Activated effector memory CD4-positive, alpha-beta T cell treated with anti-CD3 and anti-CD28 coated beads, Interleukin-2, amount 50 U/mL, for 16 hours (primary cell): ENCODE results near the gene CYP4A11.
"Not testable (repeated sequence)": the region's sequence is repeated elsewhere in the genome, so short reads cannot be mapped to it uniquely, and the experiment has no call there.

ENCODE experiments used
- DNase-seq: peaks from one replicate; pipeline ENCODE4 v3.0.0-alpha.2; 2020

The CYP4A11 gene

DNA sequence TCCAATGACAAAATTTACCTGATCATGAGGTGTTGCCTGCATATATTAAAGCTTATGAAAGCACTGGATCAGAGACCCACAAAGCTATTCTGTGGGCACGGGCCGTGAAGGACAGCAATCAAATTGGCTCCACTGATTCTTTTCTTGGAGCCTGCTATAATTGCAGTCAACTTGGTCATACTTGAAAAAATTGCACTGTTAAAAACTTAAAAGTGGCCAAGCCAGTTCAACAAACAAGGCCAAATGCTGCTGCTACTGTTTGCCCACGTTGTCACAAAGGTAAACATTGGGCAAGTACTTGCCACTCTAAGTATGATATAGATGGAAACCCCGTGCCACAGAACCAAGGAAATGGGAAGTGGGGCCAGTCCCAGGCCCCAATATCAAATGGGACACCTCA, 37.8 kb downstream of the CYP4A11 start:
- no peak for DNase-seq

DNA sequence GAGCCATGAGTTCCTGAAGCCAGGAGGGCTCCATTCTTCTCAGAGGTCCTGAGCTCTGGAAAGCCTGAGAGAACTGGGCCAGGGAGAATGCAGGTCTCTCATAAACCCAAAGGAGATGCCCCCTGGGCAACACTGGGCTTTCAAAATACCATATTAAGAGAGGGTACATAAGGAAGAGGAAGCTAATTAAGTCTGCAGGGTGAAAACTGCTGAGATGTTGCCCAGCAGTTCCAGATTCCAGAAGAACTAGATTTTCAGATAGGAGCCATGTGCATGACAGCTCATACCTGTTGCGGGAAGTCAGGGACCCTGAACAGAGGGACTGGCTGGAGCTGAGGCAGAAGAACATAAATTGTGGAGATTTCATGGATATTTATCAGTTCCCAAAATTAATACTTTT, 40.9 kb downstream of the CYP4A11 start:
- no peak for DNase-seq

DNA sequence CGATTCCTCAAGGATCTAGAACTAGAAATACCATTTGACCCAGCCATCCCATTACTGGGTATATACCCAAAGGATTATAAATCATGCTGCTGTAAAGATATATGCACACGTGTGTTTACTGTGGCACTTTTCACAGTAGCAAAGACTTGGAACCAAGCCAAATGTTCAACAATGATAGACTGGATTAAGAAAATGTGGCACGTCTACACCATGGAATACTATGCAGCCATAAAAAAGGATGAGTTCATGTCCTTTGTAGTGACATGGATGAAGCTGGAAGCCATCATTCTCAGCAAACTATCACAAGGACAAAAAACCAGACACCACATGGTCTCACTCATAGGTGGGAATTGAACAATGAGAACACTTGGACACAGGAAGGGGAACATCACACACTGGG, 59.6 kb downstream of the CYP4A11 start:
- not testable (repeated sequence) for DNase-seq
